Measurements from ENCODE around the gene IGFBP2. TPM values are rescaled to one million over a fixed set of nuclear protein-coding genes. Genes with fewer than 3 reads are reported as not detected.
"Not testable (repeated sequence)": the region's sequence is repeated elsewhere in the genome, so short reads cannot be mapped to it uniquely, and the experiment has no call there.

The IGFBP2 gene
- total and polyA plus RNA-seq, 2 experiments from 2014 or later = 177 to 364 TPM

- TF ChIP-seq, protein P1, sequence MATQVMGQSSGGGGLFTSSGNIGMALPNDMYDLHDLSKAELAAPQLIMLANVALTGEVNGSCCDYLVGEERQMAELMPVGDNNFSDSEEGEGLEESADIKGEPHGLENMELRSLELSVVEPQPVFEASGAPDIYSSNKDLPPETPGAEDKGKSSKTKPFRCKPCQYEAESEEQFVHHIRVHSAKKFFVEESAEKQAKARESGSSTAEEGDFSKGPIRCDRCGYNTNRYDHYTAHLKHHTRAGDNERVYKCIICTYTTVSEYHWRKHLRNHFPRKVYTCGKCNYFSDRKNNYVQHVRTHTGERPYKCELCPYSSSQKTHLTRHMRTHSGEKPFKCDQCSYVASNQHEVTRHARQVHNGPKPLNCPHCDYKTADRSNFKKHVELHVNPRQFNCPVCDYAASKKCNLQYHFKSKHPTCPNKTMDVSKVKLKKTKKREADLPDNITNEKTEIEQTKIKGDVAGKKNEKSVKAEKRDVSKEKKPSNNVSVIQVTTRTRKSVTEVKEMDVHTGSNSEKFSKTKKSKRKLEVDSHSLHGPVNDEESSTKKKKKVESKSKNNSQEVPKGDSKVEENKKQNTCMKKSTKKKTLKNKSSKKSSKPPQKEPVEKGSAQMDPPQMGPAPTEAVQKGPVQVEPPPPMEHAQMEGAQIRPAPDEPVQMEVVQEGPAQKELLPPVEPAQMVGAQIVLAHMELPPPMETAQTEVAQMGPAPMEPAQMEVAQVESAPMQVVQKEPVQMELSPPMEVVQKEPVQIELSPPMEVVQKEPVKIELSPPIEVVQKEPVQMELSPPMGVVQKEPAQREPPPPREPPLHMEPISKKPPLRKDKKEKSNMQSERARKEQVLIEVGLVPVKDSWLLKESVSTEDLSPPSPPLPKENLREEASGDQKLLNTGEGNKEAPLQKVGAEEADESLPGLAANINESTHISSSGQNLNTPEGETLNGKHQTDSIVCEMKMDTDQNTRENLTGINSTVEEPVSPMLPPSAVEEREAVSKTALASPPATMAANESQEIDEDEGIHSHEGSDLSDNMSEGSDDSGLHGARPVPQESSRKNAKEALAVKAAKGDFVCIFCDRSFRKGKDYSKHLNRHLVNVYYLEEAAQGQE (IDR thresholded peaks at IDR 0.05; ENCODE audit: unreplicated experiment) = no peak
- TF ChIP-seq ETS1 (IDR thresholded peaks at IDR 0.05) (no peak), EZH2 (IDR thresholded peaks at IDR 0.05; ENCODE audit: low read depth, unreplicated experiment) (no peak), STAT1 (IDR thresholded peaks at IDR 0.05; ENCODE audit: unreplicated experiment) (no peak), CTCF (conservative IDR thresholded peaks at IDR 0.05; ENCODE audit: low read depth in 2 of 2) (no peak)
Observed at GRCh38 chr2:216596980-216597509, 36.2 kb upstream of the IGFBP2 start (continued).

DNA sequence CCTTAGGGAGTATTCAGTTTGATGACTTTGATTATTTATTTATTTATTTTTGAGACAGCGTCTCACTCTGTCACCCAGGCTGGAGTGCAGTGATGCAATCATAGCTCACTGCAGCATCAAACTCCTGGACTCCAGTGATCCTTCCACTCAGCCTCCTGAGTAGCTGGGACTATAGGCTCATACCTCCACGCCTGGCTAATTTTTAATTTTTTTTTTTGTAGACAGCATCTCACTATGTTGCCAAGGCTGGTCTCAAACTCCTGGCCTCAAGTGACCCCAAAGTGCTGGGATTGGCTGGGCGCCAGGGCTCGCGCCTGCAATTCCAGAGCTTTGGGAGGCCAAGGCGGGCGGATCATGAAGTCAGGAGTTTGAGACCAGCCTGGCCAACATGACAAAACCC is 35.4 kb upstream of the IGFBP2 start:
- not testable (repeated sequence) for ATAC-seq

More for the DNA sequence above, 35.4 kb upstream of the IGFBP2 start:
- H3K27ac Mint-ChIP-seq; H3K9me3 Mint-ChIP-seq; H3K27me3 Mint-ChIP-seq (ENCODE audit: insufficient read depth, low read depth, poor library complexity); DNase-seq (ENCODE audit: low spot score); H2AFZ ChIP-seq; H3K4me3 Mint-ChIP-seq; H3K36me3 Mint-ChIP-seq (ENCODE audit: low read depth); H3K79me2 ChIP-seq (replicated peaks; ENCODE audit: insufficient read depth); H3K9me2 ChIP-seq (ENCODE audit: insufficient read depth); H3K4me2 ChIP-seq; H3K27me3 ChIP-seq (ENCODE audit: insufficient read depth); H3F3A ChIP-seq (replicated peaks; ENCODE audit: low read depth); H3K36me3 ChIP-seq (ENCODE audit: insufficient read depth); H4K20me1 ChIP-seq (replicated peaks; ENCODE audit: insufficient read depth); H3K27ac ChIP-seq (ENCODE audit: low read depth); H3K4me3 ChIP-seq: not testable (repeated sequence)
- H3K4me1 Mint-ChIP-seq = peaks cover 28% of the 10 kb centered on the region
- H3K4me1 ChIP-seq (ENCODE audit: insufficient read depth) = peaks cover 12% of the 10 kb centered on the region
